ENCODE results near the gene SLC25A29. TPM values are rescaled to one million over a fixed set of nuclear protein-coding genes. Genes with fewer than 3 reads are reported as not detected.

The SLC25A29 gene
- total and polyA plus RNA-seq, 2 donors from 2014 or later = 88.5 to 152 TPM

GRCh38 chr14:100339766-100340422 lies 33.6 kb upstream of the SLC25A29 start:
- Histone ChIP-seq H3K4me1 (ENCODE audit: control insufficient read depth in 2 of 3, insufficient read depth in 2 of 3, low read depth in 1 of 3, low read length in 3 of 3) (peaks cover 0 to 9% (median 0%) of the 10 kb centered on the region in 3 donors), H3K27me3 (ENCODE audit: control insufficient read depth, insufficient read depth, low read length) (no peaks in the 10 kb centered on the region), H3K36me3 (ENCODE audit: control insufficient read depth in 2 of 3, insufficient read depth in 3 of 3, low read length in 3 of 3) (peaks cover 0 to 15% (median 6%) of the 10 kb centered on the region in 3 donors), H3K4me3 (ENCODE audit: low read length in 3 of 3) (no peak overlapping the region), H3K9me3 (ENCODE audit: control insufficient read depth in 2 of 3, insufficient read depth in 1 of 3, low read length in 3 of 3) (no peaks in the 10 kb centered on the region), H3K27ac (ENCODE audit: low read depth in 2 of 2, low read length in 2 of 2) (no peak overlapping the region), H3K9ac (ENCODE audit: low read length in 3 of 3) (no peak overlapping the region)
- FAIRE-seq = no peak
- intact Hi-C loops (cut with DNase I) = no loop called here
- TF ChIP-seq CTCF (IDR thresholded peaks at IDR 0.05; ENCODE audit: borderline replicate concordance, extremely low read depth, insufficient read depth) = no peak
- peak in 1 of 5 donors; percentile 24 for DNase-seq

- no peak for TF ChIP-seq CTCF (IDR thresholded peaks at IDR 0.05; ENCODE audit: borderline replicate concordance, extremely low read depth, insufficient read depth)
- Histone ChIP-seq H3K4me3 (ENCODE audit: low read length in 3 of 3) (no peak overlapping the region), H3K27ac (ENCODE audit: low read depth in 2 of 2, low read length in 2 of 2) (no peak overlapping the region), H3K27me3 (ENCODE audit: control insufficient read depth, insufficient read depth, low read length) (no peaks in the 10 kb centered on the region), H3K9ac (ENCODE audit: low read length in 3 of 3) (no peak overlapping the region), H3K4me1 (ENCODE audit: control insufficient read depth in 2 of 3, insufficient read depth in 2 of 3, low read depth in 1 of 3, low read length in 3 of 3) (peaks cover 0 to 18% (median 3%) of the 10 kb centered on the region in 3 donors), H3K9me3 (ENCODE audit: control insufficient read depth in 2 of 3, insufficient read depth in 1 of 3, low read length in 3 of 3) (no peaks in the 10 kb centered on the region), H3K36me3 (ENCODE audit: control insufficient read depth in 2 of 3, insufficient read depth in 3 of 3, low read length in 3 of 3) (peaks cover 0 to 12% (median 6%) of the 10 kb centered on the region in 3 donors)
- DNase-seq (peak in 2 of 5 donors; percentile 16 to 58), FAIRE-seq (no peak)
- intact Hi-C loops (cut with DNase I) = no loop called here
Observed at GRCh38 chr14:100336618-100337530, 30.6 kb upstream of the SLC25A29 start.

DNA sequence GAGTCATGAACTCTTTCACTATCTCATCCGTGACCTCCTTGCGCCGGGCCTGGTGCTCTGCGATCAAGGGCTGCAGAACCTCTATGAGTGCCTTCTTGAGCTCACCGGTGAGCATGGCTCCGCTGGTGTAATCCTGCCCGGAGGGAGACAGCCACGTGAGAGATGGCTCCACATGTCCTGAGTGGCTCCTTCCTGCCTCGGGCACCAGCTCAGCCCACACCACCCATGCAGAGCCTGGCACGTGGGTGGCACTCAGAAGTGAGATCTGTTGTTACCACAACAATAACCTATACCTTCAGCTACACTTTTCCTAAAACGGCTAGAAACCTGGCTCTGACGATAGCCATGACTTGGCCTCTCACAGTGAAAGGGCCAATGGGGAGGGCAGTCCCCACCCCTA lies 28.7 kb upstream of the SLC25A29 start:
- H3K4me3 ChIP-seq (ENCODE audit: low read length in 3 of 3) = no peak overlapping the region
- peak in 1 of 5 donors; percentile 16 for DNase-seq
- H3K9ac ChIP-seq (ENCODE audit: low read length in 3 of 3) = no peak overlapping the region
- intact Hi-C loops (cut with DNase I) = no loop called here
- H3K4me1 ChIP-seq (ENCODE audit: control insufficient read depth in 2 of 3, insufficient read depth in 2 of 3, low read depth in 1 of 3, low read length in 3 of 3) = peaks cover 0 to 12% (median 3%) of the 10 kb centered on the region in 3 donors
- H3K27me3 ChIP-seq (ENCODE audit: control insufficient read depth, insufficient read depth, low read length) = no peaks in the 10 kb centered on the region
- no peak for TF ChIP-seq CTCF (IDR thresholded peaks at IDR 0.05; ENCODE audit: borderline replicate concordance, extremely low read depth, insufficient read depth)
- H3K9me3 ChIP-seq (ENCODE audit: control insufficient read depth in 2 of 3, insufficient read depth in 1 of 3, low read length in 3 of 3) = no peaks in the 10 kb centered on the region
- H3K27ac ChIP-seq (ENCODE audit: low read depth in 2 of 2, low read length in 2 of 2) = no peak overlapping the region
- peaks cover 0 to 9% (median 6%) of the 10 kb centered on the region in 3 donors for H3K36me3 ChIP-seq (ENCODE audit: control insufficient read depth in 2 of 3, insufficient read depth in 3 of 3, low read length in 3 of 3)
- FAIRE-seq = no peak

Measured in kidney (tissue), 14 donors.